GM19035 (cell line): ENCODE results near the gene PRRT4.
A peak's percentile ranks its signal among the peaks of the same experiment; 100 is the strongest.

ENCODE experiments used
- ATAC-seq: cut with Tn5 transposase; IDR thresholded peaks from one replicate; pipeline ENCODE4 v1.9.1; 2021; ENCODE audit not compliant: unreplicated experiment

PRRT4 gene

DNA sequence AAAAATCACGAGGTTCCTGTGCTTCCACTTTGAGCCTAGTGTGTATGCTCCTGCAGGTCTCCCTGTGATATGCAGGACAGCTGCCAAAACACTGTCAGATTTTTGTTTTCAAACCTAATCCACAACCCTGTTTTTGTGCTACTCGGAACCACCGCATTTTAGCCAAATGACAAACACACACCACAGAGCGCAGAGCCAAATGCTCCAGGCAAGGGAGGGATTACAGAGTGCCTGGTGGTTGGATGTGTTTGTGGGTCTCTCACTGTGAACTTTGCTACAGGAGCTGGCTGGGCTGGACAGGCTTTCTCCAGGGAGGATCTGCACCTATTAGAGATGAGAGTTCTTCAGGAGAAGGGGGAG lies 12.0 kb downstream of the PRRT4 start:
- no peak for ATAC-seq

DNA sequence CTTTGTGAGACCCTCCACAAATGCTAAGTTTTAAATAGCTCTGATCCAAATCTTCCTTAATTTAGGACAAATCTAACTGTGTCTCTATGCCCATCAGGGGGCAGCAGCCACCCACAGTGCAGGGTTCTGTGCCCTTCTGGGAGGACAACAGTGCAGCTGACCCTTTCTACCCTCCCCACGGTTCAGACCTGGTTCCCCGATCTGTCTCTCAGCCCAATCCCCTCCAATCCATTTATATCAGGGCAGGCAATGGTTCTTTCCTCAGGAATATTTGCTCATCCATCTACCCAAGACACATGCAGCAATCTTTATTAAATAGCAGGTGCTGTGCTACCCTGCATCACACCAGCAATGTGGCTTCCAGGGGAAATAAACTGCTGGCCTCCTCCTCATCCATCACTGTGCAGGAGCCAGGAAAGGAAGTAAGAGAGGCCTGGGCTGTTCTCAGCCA lies 13.8 kb downstream of the PRRT4 start:
- ATAC-seq, result no peak

DNA sequence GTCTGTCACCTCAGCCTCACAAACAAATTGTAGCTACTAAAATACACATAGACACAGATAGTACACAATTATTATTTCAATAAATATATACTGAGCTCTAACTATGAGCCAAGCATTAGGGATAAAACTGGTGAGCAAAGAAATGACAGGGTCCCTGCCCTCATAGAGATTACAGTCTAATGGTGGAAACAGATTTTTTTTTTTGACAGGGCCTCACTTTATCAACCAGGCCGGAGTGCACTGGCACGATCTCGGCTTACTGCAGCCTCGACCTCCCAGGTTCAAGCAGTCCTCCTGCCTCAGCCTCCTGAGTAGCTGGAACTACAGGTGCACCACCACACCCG lies 17.1 kb downstream of the PRRT4 start:
- ATAC-seq, result no peak

DNA sequence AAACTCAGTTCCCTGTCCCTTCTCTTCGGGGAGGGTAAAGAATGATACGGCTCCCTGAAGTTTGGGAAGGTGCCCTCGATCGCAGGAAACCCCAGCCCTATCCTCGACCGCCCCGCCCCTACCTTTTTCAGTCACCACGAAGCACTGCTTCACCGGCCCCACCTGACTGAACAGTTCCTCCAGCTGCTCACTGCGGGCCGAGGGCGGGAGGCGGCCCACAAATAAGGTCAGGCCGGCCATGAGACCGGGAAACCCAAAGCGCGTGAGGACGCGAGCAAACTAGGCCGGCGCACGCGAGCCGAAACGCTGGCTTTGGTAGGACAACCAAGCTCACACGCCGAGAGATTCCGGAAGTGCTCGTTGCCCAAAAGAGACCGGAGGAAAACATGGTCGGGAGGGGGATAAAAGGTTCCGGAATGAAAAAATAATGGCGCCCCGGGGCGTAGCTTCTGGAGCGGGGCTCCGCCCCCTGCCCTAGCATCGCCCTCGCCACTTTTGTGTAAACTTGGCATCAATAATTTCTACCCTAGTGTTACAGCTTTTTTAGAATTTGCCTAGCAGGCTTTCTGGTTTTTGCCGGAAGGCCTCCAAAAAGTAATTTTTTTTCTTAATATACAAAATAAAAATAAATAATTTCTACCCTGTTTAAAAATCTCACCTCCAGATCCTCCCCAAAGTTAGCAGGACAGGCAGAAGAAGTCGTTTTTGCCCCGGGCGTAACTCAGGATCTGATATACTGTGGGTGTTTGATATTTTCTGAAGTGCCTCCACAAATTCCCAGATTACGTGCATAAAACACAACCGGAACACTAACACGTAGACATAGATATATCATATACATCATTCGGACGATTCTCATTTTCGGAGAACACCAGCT lies 17.7 kb downstream of the PRRT4 start, which contains the start of gene RBM28:
Gene RBM28, minus strand, starts transcription at position 355 of the 877 bp plus-strand sequence. Its CDS starts 115 bp downstream, at position 240.
- ATAC-seq, result peak; percentile 96

DNA sequence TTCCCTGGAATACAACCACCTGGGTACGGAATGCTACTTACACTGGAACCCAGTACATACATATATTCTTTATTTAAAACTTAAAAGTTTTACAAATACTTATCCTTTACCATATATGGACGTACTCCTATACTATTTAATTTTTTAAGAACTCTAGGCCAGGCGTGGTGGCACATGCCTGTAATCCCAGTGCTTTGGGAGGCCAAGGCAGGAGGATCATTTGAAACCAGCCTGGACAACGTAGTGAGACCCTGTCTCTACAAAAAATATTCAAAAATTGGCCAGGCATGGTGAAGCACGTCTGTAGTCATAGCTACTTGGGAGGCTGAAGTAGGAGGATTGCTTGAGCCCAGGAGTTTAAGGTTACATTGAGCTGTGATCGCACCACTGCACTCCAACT lies 19.8 kb downstream of the PRRT4 start:
- no peak for ATAC-seq

DNA sequence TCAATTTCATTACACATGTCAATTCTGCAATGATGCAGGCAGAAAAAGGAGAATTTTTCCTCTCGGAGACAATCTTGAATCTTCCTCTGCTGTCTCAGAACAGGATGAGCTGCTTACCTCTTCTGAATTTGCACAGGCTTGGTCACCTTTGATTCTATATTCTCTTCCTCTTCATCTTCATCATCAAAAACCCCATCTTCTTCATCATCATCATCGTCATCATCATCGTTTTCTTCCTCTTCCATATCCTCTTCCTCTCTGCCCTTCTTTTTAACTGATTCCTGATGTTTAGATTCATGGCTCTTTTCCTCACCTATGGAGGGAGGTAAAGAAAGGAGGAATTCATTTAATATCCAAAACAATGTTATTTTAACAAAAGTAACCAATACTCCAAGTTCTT lies 25.8 kb downstream of the PRRT4 start:
- no peak for ATAC-seq

DNA sequence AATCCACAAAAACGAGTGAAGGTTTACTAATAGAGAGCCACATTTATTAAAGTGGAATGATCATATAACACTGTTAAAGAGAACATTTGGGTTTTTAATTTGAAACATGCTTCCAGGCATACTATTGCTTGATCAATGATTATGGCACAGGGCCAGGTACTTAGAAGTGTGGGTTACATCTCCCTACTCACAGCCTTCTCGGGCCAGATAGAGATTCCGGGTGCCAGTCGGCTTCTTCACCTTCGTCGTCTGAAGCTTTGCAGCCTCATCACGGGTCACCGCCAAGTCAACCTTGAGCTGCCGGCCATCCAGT lies 37.2 kb downstream of the PRRT4 start:
- ATAC-seq, result no peak

DNA sequence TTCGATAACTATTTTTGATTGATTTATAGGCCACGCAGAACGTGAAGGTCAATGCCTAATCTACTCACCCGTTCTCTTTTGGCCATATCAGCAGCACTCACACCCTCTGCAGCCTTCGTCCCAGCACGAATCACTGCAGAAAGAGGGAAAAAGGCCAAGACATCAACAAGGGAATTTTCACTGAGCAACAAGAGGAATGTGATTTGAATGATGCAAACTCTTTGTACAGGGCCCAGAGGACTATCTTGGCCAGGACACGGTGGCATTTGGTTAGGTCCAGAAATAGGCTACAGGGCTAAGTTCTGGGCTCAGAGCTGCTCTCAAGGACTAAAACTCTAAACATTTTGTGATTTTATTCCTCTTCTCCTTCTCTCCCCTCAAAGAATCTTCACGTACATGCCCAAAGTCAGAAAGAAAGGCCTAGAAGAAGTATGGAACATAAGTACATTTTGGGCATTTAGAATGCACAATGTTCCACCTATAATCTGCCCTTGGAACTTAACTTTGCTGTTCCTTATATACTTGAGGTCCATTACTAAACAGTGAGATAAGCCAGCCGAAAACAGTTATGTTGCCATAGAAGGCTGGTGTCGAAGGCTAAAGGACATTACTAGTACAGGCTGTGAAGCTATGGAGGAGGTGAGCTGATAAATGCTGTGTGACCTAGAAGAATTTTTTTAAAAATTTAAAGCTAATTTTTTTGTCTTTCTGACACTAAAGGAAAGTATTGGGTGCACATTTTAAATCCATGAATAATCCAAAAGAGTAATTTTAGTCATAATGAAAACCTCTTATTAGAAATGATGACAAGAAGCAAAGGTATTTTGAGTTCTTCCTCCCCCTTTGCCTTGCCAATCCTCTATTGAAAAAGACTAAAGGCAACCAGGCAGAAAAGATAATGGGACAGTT lies 37.8 kb downstream of the PRRT4 start:
- ATAC-seq, result no peak

DNA sequence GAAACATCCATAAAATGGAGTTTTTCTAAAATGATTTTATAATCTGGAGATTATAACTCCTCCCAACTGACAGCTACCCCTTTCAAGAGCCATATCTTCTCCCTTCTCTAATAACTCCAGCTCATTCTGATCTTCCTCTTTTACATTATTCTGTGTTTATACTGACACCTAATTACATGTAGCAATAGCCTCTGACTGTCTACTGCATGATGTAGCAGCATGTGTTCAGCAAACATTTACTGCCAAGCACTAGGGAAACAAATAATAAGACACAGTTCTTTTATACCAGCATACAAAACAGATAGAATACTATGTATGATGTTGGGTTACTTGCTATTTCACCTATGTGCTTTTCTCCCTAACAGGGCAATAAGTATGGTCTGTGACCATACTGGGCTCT lies 38.5 kb downstream of the PRRT4 start:
- no peak for ATAC-seq

DNA sequence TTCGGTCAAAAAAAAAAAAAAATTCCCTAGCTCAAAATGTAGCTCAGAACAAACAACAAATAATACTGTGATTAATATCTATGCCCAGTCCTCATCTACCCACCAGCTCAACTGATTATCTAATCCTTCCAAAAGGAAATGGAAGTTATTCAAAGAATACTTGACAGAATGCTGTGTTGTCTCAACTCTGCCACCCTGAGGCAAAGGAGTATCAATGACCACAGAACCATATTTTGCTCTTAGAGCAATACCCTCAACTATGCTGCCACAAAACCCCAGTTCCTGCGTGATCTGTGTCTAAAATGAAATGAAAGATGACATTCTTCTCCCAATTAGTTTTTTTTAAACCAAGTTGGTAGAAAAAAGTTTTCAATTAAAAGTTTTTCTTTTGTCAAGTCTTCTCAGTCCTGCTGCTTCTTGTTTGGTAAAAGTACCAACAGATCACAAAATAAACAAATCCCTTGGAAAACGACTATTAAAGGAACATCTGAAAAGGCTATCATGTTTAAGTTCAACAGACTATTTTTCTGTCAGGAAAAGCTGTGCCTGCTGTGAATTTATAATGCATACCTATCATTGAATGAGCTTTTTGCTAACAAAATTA lies 39.3 kb downstream of the PRRT4 start:
- no peak for ATAC-seq

DNA sequence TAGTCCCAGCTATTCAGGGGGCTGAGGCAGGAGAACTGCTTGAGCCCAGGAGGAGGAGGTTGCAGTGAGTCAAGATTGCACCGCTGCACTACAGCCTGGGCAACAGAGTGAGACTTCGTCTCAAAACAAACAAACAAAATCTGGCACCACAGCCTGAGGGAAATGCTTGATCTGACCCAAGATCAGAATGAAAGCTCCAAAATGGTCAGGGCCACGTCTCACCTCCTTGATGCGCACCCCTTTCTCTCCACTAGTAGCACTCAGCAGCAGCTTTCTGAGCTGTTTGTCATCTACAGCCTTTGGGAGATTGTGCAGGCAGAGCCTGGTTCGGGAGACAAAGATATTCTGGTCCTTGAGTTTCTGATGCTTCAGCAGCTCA lies 40.5 kb downstream of the PRRT4 start:
- no peak for ATAC-seq

DNA sequence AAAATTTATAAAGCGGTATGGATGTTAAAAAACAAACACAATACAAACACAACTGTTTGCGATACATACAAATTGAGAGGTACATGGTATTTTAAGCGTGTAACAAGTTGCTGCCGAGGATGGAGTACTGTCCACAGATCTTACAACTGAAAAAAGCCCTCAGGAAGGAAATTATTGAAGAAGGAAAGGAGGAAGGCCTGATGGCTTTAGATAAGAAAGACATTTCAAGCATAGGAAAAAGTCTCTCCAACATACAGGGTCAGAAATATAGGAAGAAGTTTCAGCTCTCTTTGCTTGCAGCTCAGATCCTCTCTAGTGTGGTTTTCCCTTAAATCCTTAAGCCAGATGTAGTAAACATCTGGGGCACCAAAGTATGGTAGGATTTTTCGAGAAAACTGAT lies 42.8 kb downstream of the PRRT4 start:
- ATAC-seq, result no peak

DNA sequence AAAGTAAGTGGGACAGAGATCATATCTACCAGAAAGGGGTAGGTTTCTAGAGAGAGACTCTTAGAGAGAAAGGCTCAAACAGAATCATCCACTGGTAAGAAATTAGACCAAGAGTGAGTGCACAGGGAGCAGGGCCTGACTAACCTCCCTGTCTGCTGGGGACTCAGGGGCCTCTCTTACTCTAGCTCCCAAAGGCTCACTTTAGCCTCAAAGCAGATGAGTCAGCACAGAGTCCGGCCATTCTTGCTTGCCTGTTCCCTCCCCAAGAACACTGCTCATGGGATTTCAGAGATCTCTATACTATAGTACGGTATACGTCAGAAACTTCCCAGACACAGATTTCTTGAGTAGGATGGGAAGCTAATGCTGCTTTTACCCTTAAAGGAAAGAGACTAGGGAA lies 50.5 kb downstream of the PRRT4 start:
- ATAC-seq, result no peak

DNA sequence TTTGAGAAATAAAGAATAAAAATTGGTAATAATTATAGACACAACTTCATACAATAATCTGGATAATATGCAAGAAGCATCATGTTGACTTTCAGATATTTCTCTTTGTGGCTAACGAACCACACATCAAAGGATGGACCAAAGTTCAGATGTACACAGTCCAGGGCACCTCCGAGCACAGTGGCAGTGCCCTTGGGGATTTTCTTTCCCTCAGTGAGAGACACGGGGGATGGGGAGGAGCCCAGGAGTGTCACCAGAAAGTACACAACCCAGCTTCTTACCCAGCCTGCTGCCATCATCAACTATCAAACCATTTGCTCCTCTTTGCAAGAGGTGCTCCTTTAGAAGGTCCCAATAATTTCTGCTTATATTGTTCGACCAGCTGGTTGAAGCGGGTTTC lies 51.0 kb downstream of the PRRT4 start:
- ATAC-seq, result no peak

DNA sequence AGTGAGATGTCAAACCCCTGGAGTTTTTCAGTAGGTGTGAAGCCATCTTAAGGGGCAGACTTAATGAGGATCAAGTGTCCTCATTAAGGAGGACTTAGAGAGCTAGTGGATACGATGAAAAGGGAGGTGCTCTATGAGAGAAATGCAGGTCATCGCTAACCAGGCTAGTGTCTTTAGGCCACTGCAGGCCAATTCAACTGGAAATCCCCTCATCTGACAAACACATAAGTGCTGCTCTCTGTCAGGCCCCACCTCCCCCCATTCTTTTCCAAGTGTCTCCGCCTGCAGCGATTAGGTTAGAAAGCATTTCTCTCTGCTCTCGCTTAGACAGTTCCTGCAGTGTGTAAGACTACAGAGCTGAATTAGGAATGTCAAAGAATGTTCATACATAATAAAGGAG lies 51.5 kb downstream of the PRRT4 start:
- no peak for ATAC-seq

DNA sequence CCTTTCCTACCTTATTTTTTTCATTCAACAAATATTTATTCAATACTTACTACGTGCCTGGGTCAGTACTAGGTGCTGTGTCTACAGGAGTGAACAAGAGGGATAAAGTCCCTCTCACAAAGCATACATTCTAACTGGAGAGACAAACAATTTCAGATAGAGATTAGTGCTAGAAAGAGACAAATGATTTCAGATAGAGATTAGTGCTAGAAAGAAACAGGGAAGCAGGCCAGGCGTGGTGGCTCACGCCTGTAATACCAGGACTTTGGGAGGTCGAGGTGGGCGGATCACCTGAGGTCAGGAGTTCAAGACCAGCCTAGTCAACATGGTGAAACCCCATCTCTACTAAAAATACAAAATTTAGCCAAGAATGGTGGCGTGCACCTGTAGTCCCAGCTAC lies 52.4 kb downstream of the PRRT4 start:
- no peak for ATAC-seq

DNA sequence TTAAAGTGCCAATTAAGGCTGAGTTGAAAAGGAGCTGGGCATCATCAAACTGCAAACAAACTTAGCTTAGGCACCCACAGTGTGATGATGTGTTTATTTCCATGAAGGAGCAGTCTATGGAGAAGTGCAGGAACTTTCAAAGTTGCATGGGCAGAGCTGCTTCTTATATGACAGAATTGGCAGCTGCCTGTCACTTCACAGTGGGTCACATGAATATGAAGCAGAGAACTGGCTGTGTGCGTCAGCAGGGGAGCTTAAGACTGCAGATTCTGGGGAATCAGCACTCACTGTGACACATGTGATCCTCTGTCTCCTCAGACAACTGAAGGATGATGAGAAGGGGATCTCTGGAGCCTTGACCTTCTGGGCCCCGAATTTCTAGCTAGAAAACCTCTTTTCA lies 54.4 kb downstream of the PRRT4 start:
- no peak for ATAC-seq

DNA sequence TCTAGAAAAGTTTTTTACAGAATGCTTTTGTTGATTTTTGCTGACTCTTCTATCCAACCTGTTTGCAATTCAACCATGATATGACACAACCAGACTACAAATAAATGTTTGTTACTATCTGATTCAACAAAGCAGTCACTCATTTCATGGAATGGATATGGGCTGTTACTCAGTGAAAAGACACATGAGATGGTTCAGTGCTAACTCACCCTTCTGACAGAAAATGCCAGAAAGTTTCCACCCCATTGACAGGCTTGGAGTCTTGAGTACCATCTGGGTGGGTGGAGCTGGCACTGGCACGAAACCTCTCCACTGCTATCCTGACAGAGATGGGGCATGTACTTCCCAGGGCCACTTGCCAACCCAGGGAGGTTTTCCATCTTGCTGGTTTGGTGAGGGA lies 57.3 kb downstream of the PRRT4 start:
- ATAC-seq, result no peak

DNA sequence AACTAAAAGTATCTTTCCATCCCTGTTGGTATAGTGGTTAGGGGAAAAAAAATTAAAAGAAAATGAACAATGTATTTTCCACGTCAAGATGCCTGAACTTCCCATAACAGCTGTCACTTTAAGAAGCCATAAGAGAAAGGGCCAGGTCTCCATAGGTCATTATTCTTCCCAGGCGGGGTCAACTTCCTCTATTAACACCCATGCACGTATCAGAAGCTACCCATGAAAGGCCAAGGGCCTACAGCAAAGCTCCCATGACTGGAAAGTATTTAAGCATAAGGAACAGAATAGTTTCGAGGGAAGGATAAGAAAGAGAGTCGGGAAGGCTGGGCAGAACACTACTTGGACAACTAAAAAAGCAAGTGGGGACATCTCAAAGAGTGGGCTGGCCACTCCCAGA lies 57.8 kb downstream of the PRRT4 start:
- no peak for ATAC-seq

DNA sequence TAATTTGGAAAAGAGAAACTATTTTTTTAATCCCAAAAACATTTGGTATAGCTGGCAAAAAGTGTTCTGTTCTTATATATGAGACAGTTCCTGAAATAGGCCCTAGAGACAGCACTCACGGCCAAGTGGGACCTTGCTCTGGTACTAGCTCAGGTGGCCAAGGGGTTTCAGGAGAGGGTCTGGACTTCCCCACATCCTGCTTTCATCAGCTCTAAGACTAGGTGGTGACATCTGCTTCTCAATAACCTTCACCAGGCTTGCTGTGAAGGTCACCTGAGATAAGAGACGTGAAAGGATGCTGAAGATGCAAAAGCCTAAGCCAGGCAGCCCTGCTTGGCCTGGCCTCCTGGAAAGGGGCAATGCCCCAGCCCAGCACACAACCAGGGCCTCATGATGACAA lies 58.4 kb downstream of the PRRT4 start:
- no peak for ATAC-seq

DNA sequence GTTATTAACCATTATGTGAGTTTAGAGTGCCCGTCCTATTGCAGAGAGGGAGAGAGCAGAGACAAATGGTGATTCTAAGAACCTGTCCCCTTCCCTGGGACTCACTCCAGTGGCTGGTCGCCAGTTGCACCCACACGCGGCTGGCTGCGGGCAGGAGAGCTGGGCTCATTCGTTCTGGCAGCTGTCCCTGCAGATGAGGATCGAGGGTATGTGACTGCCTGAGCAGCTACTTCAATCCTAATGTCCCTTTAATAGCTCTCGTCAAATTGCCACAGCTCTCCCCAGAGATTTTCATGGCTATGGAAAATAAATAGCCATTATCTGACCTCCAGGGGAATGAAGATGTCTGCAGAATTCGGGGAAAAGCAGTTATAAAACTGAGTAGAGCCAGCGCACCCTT lies 59.4 kb downstream of the PRRT4 start:
- ATAC-seq, result no peak
